GM21723 (cell line): ENCODE data around the gene DPP3.

ENCODE experiments used
- ATAC-seq: cut with Tn5 transposase; IDR thresholded peaks from one replicate; pipeline ENCODE4 v1.9.1; 2021; ENCODE audit warnings: mild to moderate bottlenecking, moderate library complexity; ENCODE audit not compliant: unreplicated experiment

DPP3 gene

DNA sequence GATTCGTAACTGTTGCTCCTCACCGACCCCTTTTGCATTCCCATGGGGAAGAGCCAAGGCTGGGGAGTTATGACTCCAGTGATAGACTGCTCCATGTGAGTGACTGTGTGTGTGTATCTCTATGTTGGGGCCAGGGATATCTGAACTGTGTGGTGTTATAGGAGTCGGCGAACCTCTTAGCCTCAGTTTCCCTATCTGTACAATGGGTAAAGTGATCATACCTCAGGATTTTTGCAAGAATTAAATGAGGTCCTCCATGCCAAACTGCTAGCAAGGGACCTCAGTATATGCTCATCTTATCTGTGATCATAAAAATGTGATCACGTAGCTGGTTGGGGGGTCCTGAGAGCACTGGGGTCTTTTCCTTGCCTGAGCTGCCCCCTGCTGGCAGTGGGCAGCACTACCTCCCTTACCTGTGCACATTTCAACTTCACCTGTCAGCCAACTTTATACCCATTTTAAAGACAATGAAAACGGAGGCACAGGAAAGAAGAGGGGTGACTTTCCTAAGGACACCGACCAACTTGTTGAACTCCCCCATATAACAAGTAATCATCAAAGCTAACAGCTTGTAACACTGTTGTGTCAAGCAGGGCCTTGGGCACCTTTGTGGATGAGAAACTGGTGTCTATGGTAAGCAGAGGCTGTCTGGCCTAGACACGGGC is 1.4 kb upstream of the DPP3 start:
- no peak for ATAC-seq

DNA sequence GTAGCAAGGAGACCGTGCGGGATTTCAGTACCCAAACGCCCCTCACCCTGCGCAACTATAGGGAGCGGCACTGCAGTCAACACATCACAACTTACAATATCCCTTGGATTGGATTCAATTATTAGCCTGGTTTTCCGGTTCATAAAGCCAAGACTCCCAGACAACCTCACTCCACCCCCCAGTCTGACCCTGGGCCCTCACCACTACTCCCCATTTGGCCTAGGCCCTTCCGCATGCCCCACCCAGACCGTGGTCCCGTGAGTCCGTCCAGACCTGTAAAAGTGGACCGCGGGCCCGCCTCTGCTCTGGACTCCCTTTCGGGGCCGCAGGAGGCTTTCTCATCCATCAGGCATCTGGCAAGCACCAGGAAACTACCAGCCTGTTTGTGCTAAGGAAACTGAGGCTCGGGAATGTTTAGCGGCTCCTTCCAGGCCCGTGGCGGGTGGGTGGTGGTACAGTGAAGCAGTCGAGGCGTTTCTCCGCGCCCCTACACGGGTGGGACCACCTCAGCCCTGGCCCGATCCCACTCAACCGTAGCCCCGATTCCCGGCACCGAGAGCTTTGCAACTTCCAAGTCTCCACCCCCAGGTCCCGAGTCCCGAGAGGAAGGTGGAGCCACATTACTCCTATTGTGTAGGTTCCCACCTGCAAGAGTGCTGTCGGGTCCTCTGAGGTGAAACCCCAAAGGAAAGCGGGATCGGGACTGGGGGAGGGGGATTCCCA is 679 bp upstream of the DPP3 start:
- ATAC-seq = peak; percentile 15

DNA sequence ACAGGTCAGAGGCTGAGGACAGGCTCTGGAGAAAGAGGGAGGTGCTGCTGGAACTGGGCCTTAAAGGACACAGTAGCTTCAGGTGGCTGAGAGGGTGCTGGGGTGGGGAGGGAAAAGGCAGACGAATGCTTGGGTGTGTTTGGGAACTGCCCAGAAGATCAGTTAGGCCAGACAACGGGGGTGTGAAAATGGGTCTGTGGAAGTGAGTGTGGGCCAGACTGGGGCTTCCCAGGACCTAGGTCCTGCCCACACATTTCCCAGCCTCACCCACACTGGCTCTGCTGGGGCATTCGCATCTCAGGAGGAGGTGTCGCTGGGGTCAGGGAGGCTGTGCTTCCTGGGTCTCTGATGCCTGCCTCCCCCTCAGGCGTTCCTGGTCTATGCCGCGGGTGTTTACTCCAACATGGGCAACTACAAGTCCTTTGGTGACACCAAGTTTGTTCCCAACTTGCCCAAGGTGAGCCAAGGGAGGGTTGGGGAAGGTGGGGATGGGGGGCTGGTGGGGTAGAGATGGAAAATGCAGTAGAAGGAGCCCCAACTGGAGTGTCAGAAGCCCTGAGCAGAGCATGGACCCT is 4.7 kb downstream of the DPP3 start:
- ATAC-seq = no peak

DNA sequence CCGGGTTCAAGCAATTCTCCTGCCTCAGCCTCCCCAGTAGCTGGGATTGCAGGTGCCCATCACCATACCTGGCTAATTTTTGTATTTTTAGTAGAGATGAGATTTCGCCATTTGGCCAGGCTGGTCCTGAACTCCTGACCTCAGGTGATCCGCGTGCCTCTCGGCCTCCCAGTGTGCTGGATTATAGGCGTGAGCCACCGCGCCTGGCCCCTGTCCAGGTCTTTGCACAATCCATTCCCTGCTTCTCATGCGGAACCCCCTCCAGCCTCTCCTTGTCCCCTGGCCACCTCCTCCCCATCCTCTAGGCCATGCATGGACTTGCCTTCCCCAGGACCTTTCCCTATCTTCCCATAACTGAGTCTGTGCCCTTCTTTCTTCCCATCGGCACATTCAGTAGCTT is 8.7 kb downstream of the DPP3 start:
- ATAC-seq = no peak

DNA sequence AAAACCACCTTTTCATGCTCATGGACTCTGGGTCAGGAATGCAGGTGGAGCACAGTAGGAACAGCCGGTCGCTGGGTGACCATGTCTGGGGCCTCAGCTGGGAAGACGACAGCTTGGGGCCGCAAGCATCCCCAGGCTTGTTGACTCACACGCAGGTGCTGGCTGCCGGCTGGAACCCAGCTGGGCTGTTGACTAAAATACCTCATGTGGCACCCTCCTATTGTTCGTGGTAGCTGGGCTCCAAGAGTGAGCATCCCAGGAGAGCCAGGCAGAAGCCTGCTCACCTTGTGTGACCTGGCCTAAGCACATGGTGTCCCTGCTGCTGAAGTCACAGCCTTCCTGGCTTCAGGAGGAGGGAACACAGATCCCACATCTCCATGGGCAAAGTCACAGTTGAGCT is 9.4 kb downstream of the DPP3 start:
- no peak for ATAC-seq

DNA sequence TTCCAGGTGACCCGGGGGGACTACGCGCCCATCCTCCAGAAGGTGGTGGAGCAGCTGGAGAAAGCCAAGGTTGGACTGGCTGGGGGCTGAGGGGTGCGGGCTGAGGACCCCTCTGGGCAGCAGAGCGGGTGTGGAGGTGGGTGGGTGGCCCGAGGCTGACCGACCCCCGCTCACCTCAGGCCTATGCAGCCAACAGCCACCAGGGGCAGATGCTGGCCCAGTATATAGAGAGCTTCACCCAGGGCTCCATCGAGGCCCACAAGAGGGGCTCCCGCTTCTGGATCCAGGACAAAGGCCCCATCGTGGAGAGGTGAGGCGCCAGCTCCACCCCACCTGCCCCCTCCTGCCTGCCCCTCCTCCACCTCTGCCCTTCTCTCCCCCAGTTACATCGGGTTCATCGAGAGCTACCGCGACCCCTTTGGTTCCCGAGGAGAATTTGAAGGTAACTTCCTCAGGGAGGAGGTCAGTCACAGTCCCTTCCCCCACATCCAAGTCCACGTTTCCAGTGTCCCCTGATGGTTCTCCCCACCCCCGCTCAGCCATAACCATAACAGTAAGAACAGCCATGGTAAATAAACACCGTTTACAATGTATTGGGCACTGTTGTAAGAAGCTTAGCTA is 11.2 kb downstream of the DPP3 start:
- no peak for ATAC-seq

DNA sequence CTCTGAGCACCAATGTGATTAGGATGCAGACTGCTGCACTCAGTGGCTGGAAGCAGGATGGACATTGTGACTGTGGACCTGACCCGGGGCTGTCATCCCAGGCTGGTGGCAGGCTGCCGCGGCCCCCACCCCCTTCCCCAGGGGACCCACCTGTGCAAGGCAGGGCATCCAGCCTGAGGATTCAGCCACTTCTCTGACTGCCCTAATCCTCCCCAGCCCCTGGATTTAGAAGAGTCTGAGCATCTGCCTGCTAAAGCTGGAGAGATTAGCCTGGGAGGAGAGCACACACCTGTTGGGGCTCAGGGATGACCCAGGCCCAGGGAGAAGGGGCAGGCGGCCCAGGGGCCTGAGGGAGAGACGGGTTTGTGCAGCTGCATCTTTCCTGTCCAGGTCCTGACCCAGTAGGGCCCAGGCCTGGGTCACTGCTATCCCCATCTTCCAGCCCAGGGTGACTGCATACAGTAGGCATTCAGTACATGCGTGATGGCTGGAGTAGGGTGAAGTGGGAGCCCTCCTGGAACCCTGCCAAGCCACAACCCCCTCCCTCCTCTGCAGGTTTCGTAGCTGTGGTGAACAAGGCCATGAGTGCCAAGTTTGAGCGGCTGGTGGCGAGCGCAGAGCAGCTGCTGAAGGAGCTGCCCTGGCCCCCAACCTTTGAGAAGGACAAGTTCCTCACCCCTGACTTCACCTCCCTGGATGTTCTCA is 12.1 kb downstream of the DPP3 start:
- ATAC-seq = no peak

DNA sequence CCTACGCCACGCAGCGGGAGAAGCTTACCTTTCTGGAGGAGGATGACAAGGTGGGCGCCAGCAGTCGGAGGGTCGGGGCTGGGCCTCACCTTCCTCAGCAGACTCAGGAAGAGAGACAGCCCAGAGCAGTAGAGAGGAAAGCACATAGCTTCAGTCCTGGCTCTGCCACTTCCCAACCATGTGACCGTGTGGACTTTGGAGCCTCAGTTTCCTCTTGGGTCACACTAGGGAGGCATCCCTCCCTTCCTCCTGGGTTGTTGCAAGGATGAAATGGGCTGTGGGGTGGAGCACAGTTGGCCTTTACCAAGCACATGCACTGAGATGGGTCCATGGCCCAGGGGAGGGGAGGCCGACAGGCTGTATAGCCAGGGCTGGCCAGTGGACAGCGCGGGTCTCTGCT is 12.9 kb downstream of the DPP3 start:
- no peak for ATAC-seq

DNA sequence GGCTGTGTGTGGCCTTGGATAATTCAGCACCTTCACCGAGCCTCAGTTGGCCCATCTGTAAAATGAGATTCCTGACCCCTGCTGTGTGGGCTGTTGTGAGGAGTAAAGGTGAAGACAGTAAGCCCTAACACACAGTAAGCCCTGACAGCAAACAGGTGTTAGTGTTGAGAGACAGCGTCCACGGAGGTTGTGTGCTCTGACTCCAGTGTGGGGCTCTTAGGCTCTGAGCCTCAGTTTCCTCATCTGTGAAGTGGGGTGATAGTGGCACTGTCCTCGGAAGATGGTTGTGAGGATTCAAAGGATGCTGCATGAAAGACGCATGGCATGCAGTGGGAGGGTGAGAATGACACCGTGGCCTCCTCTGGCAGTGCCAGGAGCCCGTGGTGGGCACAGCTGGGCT is 14.2 kb downstream of the DPP3 start:
- ATAC-seq = no peak

DNA sequence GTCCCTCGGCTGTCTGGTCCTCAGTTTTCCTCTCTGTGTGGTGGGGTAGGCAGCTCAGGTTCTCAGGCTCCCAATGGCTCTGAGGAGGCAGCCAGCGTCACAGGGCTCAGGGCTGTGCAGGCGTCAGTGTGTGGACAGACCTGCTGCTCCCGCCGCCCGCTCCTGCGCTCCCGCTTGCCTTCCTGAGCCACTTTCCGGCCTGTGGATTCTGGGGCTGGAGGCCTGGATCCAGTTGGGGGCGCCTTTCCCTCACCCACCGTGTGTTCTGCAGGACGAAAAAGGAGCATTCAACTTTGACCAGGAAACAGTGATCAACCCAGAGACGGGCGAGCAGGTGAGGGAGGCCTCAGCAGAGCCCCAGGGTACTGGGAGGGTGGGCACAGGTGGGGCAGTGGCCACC is 14.7 kb downstream of the DPP3 start:
- ATAC-seq = no peak

DNA sequence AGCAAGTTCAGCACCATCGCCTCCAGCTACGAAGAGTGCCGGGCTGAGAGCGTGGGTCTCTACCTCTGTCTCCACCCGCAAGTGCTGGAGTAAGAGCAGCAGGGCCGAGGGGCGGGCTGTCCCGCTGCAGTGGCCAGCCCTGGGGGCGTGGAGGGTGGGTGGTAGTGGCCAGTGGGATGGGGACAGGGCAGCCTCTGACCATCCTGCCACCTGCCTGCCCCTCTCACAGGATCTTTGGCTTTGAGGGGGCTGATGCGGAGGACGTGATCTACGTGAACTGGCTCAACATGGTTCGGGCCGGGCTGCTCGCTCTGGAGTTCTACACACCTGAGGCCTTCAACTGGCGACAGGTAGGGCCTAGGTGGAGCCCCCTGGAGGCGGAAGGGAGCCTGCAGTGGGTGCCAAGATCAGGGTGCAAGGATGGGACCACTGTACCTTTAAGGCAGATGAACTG is 15.2 kb downstream of the DPP3 start:
- no peak for ATAC-seq

DNA sequence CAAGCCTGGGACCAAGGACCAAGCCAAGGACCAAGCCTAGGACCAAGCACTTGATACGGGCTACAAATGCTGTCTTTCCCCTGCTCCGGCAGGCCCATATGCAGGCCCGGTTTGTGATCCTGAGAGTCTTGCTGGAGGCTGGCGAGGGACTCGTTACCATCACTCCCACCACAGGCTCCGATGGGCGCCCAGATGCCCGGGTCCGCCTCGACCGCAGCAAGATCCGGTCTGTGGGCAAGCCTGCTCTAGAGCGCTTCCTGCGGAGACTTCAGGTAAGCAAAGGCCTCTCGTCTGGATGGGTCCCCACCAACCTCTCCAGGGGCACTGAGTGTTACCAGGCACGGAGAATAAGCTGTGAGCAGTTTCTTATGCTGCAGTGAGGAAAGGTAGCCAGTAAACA is 17.0 kb downstream of the DPP3 start:
- ATAC-seq = no peak

DNA sequence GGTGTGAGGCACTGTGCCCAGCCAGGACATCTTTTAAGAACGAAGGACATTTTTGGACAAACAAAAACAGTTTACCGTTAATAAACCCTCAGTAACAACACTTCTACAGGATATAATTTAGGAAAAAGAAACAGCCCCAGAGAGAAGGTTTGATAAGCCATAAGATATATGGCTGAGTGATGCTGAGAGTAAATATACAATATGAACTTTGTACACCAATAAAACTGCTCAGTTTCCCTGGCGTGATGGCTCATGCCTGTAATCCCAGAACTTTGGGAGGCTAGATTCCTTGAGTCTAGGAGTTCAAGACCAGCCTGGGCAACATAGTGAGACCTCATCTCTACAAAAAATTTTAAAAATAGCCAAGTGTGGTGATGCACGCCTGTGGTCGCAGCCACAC is 18.3 kb downstream of the DPP3 start:
- ATAC-seq = no peak

DNA sequence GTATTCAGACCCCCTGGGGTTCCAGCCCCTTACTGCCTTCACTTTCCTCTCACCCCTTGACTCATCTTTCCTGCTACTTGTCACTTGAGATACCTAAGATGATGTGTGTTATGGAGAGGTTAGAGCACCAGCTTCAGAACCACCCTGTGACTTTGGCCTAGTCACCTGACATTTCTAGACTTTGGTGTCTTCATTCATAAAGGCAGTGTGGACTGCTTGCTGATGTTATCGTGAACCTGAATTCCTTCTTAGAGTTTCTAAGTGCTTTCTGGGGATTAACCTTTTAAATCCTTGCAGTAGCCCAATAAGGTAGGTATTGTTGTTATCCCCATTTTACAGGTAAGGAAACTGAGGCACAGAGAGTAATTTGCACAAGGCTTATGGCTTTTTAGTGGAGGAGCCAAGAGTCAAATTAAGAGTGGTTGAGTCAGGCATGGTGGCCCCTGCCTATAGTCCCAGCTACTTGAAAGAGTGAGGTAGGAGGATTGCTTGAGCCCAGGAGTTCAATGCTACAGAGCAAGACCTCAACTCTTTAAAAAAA is 25.1 kb downstream of the DPP3 start:
- no peak for ATAC-seq

DNA sequence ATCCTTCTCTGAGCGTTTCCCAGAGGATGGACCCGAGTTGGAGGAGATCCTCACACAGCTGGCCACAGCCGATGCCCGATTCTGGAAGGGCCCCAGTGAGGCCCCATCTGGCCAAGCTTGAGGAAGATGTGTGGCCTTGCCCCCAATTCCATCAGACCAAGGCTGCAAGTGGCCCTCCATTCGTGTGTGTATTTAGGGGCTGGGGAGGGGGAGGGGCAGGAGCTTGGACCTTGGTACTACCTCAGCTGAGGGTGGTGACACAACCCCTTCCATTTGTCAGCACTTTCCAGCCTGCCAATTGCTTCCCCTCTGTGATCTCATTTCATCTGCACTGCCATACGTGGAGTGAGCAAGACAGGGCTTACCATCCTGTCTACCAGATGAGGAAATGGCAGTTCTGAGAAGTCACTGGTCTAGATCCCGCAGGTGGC is 28.9 kb downstream of the DPP3 start:
- ATAC-seq = no peak

DNA sequence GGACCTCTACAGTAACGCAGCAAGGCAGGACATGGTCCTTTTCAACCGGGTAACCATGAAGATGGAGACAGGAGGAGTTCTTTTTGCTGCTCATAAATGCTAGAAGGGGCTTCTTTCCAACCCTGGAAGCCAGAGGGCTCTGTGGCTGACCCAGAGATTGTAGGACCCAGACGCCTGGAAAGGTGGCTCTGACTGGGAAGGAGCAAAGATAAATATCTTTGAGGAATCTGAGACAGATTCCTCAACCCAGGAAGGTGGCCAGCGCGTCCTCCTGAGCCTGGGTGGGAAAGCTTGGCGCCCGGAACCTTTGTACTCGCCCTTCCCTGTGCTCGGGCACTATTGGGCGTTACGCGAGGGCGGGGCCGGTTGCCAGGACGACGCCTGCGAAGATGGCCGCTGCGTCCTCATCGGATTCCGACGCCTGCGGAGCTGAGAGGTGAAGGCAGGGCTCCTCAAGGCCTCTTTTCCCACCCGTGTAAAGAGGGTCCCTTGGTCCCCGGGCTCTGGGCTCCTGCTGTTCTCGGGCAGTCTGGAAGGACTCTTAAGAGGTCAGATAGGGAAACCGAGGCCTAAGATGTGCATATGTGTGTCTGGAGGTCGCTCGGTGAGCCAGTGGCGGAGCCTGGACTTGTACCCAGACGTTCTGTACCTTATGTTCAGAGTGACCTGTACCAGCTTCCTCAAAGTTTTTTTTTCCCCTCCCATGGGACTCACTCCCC is 30.2 kb downstream of the DPP3 start, which contains the start of gene BBS1:
Gene BBS1, plus strand, starts transcription at position 365 of the 719 bp plus-strand sequence. Its CDS starts 25 bp downstream, at position 390.
- peak; percentile 91 for ATAC-seq

DNA sequence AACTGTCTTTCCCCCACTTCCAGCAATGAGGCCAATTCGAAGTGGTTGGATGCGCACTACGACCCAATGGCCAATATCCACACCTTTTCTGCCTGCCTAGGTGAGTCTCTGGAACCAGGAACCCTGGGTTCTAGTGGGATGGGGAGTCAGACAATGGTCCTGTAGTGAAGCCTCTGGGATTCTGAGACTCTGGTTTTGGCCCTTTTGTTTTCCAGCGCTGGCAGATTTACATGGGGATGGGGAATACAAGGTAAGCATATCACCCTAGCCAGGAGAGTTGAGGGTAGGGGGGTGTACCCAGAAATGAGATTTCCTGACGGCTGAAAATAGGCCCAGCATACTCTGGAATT is 30.7 kb downstream of the DPP3 start:
- ATAC-seq = no peak

DNA sequence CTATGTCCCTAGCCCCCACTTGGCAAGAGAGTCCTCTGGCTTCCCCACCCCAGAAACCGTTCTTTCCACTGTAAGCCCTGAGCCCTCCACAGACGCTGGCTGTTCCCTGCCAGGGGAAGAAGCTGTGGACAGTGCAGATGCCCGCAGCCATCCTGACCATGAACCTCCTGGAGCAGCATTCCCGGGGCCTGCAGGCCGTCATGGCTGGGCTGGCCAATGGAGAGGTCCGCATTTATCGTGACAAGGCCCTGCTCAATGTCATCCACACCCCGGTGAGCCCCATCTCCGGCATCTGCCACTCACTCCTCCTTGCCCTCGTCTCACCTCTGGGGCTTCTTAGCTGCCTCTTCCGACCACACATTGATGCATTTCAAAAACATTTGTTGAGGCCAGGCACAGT is 43.4 kb downstream of the DPP3 start:
- no peak for ATAC-seq

DNA sequence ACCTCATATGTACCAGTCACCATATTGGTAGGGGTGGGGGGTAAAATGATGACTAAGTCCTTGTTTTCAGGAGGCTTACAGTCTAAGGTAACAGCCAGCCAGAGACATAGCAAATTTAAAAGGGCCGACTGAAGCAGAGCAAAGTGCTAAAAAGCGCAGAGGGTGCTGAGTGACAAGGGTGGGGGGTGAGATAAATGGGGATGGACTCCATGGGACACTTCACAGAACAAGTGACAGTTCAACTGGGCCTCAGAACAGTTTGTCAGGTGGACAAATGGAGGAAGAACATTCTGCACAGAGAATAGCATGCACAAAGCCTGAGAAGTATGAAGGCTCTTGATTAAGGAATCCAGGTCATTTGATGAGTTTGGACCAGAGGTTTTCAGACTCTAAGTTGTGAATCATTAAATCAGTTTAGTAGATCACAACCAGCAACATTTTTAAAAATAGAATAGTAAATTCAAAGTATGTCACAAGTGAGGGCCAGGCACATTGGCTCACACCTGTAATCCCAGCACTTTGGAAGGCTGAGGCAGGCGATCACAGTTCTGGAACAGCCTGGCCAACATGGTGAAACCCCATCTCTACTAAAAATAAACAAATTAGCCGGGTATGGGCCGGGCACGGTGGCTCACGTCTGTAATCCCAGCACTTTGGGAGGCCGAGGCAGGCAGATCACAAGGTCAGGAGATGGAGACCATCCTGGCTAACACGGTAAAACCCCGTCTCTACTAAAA is 44.2 kb downstream of the DPP3 start:
- ATAC-seq = no peak

DNA sequence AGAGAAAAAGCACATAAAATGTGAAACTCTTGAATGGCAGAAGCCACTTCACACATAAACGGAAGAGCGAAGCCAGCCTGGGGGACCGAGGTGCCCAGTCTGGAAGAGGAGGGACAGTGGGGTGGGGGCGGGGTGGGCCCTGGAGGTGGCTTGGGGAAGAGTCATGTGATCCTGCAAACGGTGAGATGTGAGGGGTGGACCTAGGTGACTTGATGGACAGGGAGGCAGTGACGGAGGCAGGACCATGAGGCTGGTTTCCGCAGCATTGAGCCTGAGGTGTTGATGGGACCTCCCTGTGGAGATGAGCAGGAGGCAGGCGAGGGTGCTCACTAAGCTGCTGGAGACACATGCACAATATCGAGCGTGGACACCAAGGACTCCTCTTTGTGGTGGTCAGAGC is 48.8 kb downstream of the DPP3 start:
- ATAC-seq = no peak
